NCI-H1092 (cell line): ENCODE results near the gene CXCR5.

Source experiments
- DNase-seq: peaks from one replicate; lab custom pipeline; 2025; lab: John Stamatoyannopoulos, UW

The CXCR5 gene

DNA sequence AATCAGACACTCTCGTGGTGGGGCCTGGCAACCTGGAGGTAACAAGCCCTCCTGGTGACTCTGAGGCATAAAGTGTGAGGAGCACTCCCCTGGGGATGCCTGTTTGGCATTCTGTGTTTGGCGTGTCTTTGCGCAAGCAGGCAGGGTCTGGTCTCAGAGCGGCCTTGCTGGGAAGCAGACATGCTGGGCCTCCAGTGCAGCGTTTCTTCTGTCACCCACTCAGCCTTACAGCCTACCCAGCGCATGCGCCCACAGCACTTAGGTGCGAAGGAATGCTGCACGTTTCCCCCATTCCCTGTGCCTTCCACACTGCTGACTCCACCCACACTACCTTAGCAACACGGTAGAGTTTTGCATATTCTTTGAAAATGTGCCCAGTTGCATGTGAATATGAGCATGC is 7.4 kb upstream of the CXCR5 start:
- no peak for DNase-seq

- no peak for DNase-seq
Measured at GRCh38 chr11:118877487-118878162, 6.1 kb upstream of the CXCR5 start.

DNA sequence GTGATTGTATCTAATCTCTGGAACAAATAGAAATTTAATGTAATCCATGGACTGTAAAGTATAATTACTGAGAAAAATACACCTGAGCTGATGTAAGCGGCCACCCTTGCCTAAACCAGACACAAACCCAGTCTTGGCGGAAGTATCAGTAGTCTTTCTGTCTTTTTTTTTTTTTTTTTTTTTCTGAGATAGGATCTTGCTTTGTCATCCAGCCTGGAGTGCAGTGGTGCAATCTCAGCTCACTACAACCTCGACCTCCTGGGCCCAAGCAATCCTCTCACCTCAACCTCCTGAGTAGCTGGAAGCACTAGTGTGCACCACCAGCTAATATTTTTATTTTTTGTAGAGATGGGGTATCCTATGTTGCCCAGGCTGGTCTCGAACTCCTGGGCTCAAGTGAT is 5.5 kb upstream of the CXCR5 start:
- DNase-seq, result no peak

- no peak for DNase-seq
Measured at GRCh38 chr11:118881228-118881627, 2.5 kb upstream of the CXCR5 start.

- DNase-seq, result no peak
Measured at GRCh38 chr11:118882491-118882890, 1.2 kb upstream of the CXCR5 start.

DNA sequence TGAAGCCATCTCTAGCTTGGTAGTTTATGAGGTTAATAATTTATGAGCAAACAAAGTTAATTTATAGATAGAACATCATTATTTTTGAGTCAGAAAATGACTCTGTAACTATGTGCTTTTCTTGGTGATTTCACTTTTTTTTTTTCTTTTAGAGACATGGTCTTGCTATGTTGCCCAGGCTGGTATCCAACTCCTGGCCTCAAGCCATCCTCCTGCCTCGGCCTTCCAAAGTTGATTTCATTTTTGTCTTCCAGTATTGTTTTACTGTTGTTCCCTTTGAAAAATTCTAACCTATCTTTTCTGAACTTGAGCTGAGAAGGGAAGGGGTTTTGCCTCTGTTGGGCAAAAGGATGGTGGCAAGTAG is 706 bp upstream of the CXCR5 start:
- DNase-seq, result no peak

GRCh38 chr11:118884875-118885274 is 1.2 kb downstream of the CXCR5 start:
- no peak for DNase-seq

DNA sequence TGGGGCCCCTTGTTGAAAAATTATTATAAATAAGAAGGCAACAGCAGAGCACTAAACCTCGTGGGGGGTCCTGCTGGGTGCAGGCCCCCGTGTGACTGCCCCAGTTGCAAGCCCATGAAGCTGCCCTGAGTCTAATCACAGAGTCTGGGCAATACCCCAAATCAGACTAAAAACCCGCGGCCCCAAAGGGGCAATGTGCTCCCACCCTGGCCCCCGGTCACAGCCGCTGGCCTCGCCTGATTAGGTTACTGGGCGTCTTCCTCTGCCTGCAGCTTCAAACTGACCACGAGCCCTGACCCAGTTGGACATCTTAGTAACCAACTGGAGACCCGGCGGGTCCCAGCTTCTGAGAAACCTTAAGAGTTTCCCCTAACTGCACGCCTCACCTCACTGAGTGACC is 1.6 kb downstream of the CXCR5 start:
- DNase-seq, result no peak

- DNase-seq, result no peak
Measured at GRCh38 chr11:118885831-118886565, 2.3 kb downstream of the CXCR5 start.

- DNase-seq, result no peak
Measured at GRCh38 chr11:118886681-118887111, 3.0 kb downstream of the CXCR5 start.

DNA sequence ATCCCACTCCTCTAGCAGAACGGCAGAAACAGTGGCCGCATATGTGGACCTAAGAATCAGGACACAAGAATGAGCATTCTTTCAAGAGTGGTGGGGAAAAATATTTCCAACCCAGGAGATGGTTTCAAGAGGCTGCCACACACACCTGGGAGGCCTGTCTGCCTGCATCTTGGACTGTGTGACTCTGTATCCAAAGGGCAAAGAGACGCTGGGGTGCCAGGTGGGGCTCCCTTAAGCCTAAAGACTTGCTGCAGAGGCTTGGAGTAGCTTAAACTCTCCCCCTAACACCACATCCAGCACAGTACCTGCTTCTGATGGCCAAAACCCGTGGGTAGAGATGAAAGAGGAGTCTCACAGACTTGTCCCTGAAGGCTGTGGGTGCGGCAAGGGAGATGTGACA is 3.5 kb downstream of the CXCR5 start:
- DNase-seq, result no peak

GRCh38 chr11:118888398-118888797 is 4.7 kb downstream of the CXCR5 start:
- DNase-seq, result no peak

- no peak for DNase-seq
Measured at GRCh38 chr11:118889797-118890196, 6.1 kb downstream of the CXCR5 start.

DNA sequence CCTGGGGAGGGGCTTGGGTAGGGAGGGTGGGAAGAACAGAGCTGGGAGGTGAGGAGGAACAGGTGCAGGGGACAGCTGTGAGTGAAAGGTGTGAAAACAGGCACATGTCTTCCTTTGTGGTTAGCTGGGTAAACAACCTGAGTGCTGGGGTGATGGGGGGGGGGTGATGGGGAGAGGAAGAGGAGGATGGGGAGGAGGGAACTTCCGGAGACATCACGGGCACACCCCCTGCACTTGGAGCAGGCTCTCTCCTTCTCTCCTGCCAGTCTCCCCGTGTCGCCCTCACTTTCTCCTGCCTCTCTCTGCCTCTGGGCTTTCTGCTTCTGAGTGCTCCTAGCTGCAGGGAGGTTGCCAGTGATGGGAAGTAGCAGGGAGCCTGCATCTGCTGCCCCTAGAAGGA is 8.8 kb downstream of the CXCR5 start:
- no peak for DNase-seq

GRCh38 chr11:118892964-118893363 is 9.3 kb downstream of the CXCR5 start:
- DNase-seq, result no peak

DNA sequence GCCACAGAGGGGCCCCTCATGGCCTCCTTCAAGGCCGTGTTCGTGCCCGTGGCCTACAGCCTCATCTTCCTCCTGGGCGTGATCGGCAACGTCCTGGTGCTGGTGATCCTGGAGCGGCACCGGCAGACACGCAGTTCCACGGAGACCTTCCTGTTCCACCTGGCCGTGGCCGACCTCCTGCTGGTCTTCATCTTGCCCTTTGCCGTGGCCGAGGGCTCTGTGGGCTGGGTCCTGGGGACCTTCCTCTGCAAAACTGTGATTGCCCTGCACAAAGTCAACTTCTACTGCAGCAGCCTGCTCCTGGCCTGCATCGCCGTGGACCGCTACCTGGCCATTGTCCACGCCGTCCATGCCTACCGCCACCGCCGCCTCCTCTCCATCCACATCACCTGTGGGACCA is 10.0 kb downstream of the CXCR5 start:
- DNase-seq, result no peak

- DNase-seq, result no peak
Measured at GRCh38 chr11:118894192-118894591, 10.5 kb downstream of the CXCR5 start.

GRCh38 chr11:118895093-118896039 is 11.7 kb downstream of the CXCR5 start:
- no peak for DNase-seq

DNA sequence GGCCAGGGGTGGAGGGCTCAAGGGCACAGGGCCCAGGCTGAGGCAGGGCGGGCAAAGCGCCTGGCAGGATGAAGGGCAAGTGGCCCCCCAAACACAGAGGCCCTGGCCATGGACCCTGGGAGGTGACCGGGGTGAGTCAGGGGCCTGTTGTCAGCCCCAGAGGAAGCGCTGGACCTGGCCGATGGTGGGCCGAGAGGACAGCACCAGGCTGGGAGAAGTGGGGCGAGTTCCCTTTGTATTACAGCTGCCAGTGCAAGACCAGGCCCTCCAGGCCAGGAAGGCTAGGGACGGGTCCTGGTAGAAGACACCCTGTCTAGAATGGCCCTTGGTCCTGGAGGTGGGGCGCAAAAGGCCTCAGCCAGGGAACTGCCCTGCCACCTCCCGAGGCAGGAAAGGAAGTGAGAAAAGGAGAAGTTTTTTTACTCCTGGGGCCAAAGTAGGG is 12.8 kb downstream of the CXCR5 start:
- no peak for DNase-seq

DNA sequence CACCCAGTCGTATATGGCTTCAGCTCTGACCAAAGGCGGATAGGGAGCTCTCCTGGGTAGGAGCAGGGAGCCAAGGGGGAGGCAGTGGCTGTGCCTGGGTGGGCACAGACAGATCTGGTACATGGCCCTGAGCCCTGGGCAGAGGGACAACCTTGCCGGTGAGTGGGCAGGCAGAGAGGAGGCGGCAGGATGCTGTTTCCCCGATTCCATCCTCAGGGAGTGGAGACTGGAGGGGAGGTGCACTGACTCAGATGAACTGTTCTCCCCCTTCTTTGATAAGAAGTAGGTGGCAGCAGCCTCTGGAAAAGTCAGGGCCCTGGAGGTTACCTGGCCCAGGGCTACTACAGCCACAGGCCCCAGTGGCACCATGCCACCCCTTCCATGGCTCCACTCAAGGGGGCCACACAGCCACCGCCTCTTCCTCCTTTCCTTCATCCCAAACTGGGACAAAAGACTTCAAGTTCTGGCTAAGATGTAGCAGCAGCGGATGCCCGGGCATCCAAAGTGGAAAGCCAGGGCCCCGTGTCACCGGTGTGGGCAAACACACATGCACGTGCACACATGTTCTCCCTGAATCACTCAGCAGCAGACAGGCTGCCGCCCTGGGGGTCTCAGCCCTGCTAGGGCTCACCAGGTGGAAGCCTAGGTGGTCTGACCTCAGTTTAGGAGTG is 13.4 kb downstream of the CXCR5 start:
- no peak for DNase-seq

GRCh38 chr11:118897721-118898310 is 14.1 kb downstream of the CXCR5 start:
- no peak for DNase-seq
